CD4-positive, alpha-beta T cell treated with Interferon alpha-2 for 1 hour (primary cell): ENCODE results near the gene C19orf12.
"Not testable (repeated sequence)": the region's sequence is repeated elsewhere in the genome, so short reads cannot be mapped to it uniquely, and the experiment has no call there.

ENCODE experiments used
- DNase-seq, 2 donors: peaks; one replicate each; pipeline ENCODE4 v3.0.0-alpha.2; 2020 to 2022

The C19orf12 gene

DNA sequence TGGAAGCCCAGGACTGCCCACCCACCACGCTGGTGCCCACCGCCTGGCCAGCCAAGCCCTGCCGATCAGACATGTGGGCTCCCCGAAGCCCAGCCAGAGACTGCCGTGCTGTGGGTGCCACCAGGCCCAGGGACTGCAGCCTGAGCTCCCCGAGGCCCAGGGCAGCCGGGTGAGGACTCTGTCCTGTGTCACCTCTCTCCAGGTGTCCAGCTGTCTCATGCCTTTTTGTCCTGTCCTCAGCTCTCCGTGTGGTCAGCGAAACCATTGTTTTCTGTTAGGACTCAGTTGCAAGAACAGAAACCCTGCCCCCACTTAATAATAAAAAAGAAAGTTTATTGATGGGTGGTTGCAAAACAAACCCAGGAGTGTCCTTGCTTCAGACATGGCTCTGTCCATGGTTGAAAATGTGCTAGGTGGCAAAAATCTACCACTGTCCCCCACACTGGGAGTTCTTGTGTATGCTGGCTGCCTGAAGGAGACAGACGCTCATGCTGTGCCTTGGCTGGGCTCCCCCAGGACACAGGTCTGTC is 39.9 kb downstream of the C19orf12 start:
- DNase-seq = no peak

GRCh38 chr19:29674374-29675119 is 40.5 kb downstream of the C19orf12 start:
- DNase-seq = no peak

- no peak for DNase-seq
Measured at GRCh38 chr19:29673451-29674371, 41.4 kb downstream of the C19orf12 start.

DNA sequence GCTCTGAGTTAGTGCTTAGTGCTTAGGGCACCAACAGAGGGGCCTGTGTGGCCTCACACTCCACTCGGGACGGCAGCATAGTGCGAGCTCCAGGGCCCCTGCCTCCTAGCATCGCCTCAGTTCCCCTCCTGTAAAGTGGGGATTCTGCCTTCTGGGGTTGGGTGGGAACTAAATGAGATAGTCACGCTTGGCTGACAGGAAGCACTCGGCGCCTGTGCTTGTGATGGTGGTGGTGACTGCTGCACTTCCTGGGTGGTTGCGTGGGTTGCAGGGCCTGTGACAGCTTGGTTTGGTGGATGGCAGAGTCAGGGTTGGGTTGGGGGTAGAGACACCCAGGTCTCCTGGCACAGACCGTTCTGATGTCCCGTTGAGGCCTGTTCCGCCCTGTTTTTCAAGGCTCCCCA is 42.1 kb downstream of the C19orf12 start:
- DNase-seq = peak; percentile 83 to 86

- DNase-seq = no peak
Measured at GRCh38 chr19:29672319-29672932, 42.6 kb downstream of the C19orf12 start.

- DNase-seq = peak; percentile 85 to 88
Measured at GRCh38 chr19:29671393-29672160, 43.5 kb downstream of the C19orf12 start.

- DNase-seq = not testable (repeated sequence)
Measured at GRCh38 chr19:29671026-29671392, 44.1 kb downstream of the C19orf12 start.

DNA sequence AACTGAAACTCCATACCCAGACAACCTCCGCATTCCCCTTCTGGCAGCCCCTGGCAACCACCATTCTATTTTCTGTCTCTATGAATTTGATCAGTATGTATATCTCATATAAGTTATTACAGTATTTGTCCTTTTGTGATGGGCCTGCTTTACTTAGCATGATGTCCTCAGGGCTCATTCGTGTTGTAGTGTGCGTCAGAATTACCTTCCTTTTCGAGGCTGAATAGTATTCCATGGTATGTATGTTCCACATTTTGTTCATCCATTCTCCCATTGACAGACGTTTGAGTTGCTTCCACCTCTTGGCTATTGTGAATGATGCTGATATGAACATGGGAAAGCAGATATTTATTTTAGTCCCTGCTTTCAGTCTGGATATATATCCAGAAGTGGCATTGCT is 44.8 kb downstream of the C19orf12 start:
- DNase-seq = no peak

DNA sequence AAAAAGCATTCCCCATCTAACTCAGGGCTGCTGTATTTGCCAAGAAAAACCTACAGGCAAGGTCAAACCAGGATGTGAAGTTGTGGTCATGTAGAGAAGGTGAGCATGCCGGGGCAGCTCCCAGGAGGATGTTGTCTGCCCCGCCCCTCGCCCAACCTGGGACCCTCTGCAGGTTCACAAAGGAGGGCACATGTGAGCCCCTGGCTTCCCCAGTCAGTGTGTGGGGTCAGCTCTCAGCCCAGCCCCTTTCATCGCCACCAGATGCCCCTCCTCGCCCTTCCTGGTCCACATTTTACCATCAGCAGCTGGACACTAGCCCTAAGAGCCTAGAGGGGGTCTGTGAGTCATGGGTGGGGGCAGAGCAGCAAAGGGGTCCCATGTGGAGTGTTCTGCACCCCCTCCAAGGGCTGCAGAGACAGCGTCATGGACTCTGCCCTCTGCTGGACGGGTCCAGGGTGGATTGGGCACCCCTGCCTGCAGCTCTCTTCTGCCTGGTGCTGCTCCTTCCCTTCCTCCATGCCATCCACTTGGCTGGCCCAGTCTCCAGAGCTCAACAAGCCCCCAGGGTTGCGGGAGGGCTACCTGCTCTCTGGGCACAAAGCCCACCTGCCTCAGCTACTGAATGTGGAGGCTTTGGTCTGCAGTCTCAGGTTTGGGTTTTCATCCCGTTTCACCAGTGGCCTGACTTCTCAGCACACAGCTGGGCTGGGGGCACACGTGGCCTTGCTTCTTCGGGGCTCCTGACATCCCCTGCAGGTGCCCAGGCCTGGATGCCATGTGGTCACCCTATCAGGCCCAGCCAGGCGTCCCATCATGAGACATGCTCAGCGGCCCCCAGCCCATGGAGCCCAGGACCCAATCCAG is 46.1 kb downstream of the C19orf12 start:
- DNase-seq = no peak

GRCh38 chr19:29667901-29668341 is 47.1 kb downstream of the C19orf12 start:
- DNase-seq = peak; percentile 48 to 71

- DNase-seq = no peak
Measured at GRCh38 chr19:29667387-29667783, 47.7 kb downstream of the C19orf12 start.

GRCh38 chr19:29666578-29667386 is 48.3 kb downstream of the C19orf12 start:
- DNase-seq = no peak

- peak in 1 of 2 donors; percentile 41 for DNase-seq
Measured at GRCh38 chr19:29665826-29666577, 49.1 kb downstream of the C19orf12 start.

- peak; percentile 79 to 88 for DNase-seq
Measured at GRCh38 chr19:29665215-29665825, 49.7 kb downstream of the C19orf12 start, which contains the start of gene PLEKHF1. TSS of gene PLEKHF1 (plus strand) at chr19:29665461. CDS start at chr19:29673840, 8,379 bp downstream.

DNA sequence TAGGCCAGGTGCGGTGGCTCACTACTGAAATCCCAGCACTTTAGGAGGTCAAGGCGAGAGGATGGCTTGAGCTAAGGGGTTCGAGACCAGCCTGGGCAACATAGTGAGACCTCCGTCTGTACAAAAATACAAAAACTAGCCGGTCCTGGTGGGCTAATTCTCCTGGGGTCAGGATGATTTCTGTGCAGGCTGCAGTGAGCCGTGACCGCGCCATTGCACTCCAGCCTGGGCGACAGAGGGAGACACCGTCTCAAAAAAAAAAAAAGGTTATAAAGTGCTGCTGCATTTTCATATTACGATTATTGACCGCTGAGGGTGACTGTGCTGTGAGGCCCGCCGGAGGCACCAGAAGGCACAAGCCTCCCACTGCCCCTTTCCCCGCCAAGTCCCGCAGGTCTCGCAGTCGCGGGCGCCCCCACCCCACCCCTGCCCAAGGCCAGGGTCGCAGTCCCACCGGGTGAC is 50.3 kb downstream of the C19orf12 start:
- no peak for DNase-seq

DNA sequence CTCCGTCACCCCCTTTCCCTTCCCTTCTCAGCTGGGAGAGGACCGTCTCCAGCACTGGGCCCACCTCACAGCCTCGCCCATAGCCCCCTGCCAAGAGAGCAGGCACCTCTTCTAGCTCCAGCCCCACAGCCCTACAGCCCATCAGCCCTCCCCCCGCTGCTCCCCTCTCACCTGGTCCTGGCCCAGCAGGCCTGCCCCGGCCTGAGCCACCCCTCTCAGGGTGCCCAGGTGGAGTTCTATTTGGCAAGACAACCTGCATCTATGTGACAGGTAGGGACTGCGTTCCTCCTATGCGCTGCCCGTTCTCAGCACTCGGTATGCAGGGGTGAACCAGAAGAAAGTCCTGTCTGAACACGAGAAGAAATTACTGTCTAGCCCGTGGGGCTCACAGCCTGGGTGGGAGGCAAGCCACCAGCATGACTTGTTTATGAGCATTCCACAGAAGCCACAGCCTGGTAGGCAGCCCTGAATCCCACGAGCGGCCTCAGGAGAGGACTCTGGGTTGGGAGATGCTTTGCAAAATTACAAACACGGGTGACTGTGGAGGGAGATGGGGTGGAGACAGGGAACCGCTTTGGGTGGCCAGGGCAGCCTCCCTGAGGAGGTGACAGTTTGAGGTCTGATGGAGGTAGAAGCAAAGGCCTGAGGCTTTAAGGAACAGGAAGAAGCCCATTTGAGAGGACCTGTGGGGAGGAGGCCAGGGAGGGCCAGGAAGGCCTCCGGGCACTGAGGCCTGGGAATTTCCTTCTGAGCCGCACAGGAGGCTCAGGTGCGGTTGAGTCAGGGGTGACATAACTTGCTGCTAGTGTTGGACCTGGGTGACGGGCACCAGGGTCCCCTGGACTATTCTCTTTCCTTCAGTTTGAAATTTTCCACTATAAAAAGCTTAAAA is 51.0 kb downstream of the C19orf12 start:
- DNase-seq = no peak

- no peak for DNase-seq
Measured at GRCh38 chr19:29662604-29663404, 52.3 kb downstream of the C19orf12 start.
